GM23338 (cell line): ENCODE data around the gene SIRT3.

Source experiments
- CREB1 ChIP-seq: fragments of 250-450 bp; sonication (Bioruptor Pico); IDR thresholded peaks from 2 replicates; pipeline ENCODE4 v1.5.0; 2020; ENCODE audit warnings: low read depth, mild to moderate bottlenecking, moderate library complexity
- CTCF ChIP-seq, 2 experiments: fragments of 200-600 bp in 1 of 2; sonication (generic) in 1 of 2; conservative IDR thresholded peaks; 2 replicates each; pipeline versions ENCODE4 v1.5.1 to v1.6.1; 2016 to 2017; ENCODE audit warnings: antibody characterized with exemption in 2 of 2, low read depth in 2 of 2, mild to moderate bottlenecking in 2 of 2, moderate library complexity in 1 of 2
- EZH2 ChIP-seq: fragments of 200-600 bp; sonication (generic); IDR thresholded peaks from one replicate; pipeline ENCODE4 v1.8.0; 2017; ENCODE audit warnings: antibody characterized with exemption, mild to moderate bottlenecking, low read depth; ENCODE audit not compliant: unreplicated experiment
- JUNB ChIP-seq: IDR thresholded peaks from one replicate; pipeline ENCODE4 v1.6.1; 2016; ENCODE audit warnings: antibody characterized with exemption; ENCODE audit not compliant: unreplicated experiment
- POLR2AphosphoS5 ChIP-seq: IDR thresholded peaks from 2 replicates; pipeline ENCODE4 v1.6.1; 2016; ENCODE audit warnings: antibody characterized with exemption, low read depth
- REST ChIP-seq: IDR thresholded peaks from one replicate; pipeline ENCODE4 v1.6.1; 2018; ENCODE audit warnings: antibody characterized with exemption; ENCODE audit not compliant: unreplicated experiment
- ZNF114 ChIP-seq: fragments of 250-450 bp; sonication (Bioruptor Pico); IDR thresholded peaks from 2 replicates; pipeline ENCODE4 v1.5.0; 2020; ENCODE audit warnings: mild to moderate bottlenecking, moderate library complexity

GRCh38 chr11:232783-233565 lies 3.2 kb downstream of the SIRT3 start:
- TF ChIP-seq REST: no peak
- TF ChIP-seq ZNF114 (CRISPR knock-in tag): no peak
- TF ChIP-seq CTCF (conservative IDR thresholded peaks at IDR 0.05; ENCODE audit: low read depth in 2 of 2): no peak
- no peak for TF ChIP-seq EZH2
- no peak for TF ChIP-seq JUNB
- TF ChIP-seq POLR2AphosphoS5: no peak
- no peak for TF ChIP-seq CREB1 (CRISPR knock-in tag)
